IPS-11a (cell line): ENCODE data around the gene LHFPL3.

Experiments used
- H3K4me3 ChIP-seq: one replicate; pipeline ENCODE4 v1.5.1; 2013; ENCODE audit warnings: low read depth, low read length, control low read depth

The LHFPL3 gene

DNA sequence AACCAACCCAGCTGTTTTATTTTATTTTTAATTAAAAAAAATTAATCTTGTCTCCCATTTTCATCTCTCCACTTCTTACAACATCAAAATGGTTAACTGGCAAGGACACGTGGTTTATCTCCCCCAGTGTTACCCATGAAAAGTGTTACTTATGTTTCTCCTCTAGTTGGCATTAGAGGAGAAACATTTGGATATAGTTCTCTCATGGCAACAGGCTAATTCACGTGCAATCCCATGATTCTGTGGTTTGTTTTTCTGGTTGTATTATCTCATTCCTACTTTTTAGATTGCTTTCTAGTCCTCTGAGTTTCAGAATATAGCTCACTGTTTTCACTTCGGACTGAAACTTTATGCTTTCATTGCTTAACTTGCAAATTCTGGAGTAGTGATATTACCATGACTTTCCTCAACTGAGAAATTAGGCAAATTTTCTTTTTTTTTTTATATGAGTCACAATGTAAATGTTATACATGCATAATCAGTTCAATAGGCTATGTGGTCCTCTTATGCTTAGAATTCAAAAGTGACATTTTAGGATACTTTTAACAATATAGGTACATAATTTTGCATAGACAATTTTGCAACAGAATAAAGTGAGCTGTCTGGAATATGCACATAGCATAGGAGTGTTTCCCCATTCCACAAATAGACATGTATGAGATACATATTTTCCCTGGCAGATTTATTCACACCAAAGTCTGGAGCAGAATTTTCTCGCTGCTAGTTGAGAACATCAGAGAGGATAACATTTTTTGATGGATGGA, 43.0 kb downstream of the LHFPL3 start:
- H3K4me3 ChIP-seq: no peak overlapping the region

- no peak overlapping the region for H3K4me3 ChIP-seq
These were observed 43.6 kb downstream of the LHFPL3 start for GRCh38 chr7:104371980-104372357.

GRCh38 chr7:104382616-104383015, 54.2 kb downstream of the LHFPL3 start:
- H3K4me3 ChIP-seq: no peak overlapping the region

GRCh38 chr7:104386943-104387342, 58.5 kb downstream of the LHFPL3 start:
- H3K4me3 ChIP-seq: no peak overlapping the region

GRCh38 chr7:104388222-104388621, 59.8 kb downstream of the LHFPL3 start:
- no peak overlapping the region for H3K4me3 ChIP-seq

DNA sequence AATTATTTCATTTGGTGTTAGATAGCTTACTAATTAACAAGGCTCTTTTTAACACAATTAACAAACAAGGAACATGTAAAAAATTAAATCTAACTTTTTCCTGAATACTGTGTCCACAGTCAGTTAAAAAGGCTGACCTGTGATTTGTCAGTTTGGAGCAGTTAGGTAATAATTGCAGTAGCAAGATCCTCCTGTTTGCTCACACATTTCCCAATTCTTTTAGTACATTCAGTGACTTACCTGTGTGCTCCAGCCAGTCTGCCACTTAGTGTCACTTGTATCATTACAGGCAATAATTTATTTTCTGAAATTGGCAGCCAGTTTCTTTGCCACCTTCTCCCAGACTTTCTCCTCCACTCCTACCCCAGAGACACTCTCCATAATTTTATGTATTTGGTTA, 66.8 kb downstream of the LHFPL3 start:
- H3K4me3 ChIP-seq: no peak overlapping the region

DNA sequence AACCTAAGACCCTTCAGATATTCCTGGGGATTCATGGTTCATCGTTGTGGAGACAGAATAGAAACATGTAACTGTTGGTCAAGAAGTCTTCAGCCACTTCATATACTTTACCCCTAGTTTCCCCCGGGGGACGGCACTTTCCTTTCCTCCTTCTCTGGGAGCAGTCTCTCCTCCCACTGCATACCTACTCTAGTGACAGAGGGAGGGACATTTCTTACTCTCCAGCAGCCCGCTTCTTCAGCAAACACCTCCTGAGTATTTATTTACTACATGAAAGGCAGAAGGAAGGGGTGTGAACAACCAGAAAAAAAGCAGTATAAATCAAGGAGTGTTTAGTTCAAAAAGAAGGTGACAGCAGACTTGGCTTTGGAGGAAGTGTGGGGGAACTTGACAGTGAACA, 69.0 kb downstream of the LHFPL3 start:
- H3K4me3 ChIP-seq: no peak overlapping the region

DNA sequence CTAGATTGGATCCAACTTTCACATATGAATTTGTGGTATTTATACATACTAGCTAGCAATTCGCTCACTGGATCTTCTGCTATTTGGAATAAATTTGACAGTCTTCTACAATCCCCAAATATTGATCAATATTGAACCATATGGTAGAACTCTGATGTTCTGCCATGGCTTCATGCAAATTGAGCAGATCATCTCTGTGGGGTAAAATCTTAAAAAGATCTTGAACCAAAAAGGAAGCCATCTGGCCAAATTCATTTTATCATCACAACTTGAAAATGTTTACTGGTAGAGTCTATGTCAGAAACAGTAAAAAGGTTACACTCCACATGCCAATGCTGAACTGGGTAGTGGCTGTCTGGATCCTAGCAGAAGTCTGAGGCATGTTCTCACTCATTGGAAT, 80.0 kb downstream of the LHFPL3 start:
- H3K4me3 ChIP-seq: no peak overlapping the region

- H3K4me3 ChIP-seq: no peak overlapping the region
These were observed 82.3 kb downstream of the LHFPL3 start for GRCh38 chr7:104410742-104411141.

DNA sequence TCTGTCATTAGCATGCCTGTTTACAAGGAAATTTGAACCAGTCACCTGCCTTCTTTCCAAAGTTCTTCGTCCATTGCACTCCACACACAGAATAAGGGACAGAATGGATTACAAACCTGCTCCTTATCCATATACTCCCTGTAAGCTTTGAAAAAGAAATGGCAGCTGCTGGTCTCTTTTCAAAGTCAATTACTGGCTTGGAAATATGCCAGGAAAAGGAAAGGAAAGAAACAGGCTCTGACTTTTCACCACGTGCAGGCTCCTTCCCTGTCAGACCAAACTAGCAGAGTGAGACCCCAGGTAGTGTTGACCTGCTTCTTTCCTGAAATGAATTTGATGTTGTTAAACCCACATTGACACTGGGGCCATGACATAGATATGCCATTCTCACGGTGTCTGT, 84.5 kb downstream of the LHFPL3 start:
- no peak overlapping the region for H3K4me3 ChIP-seq

GRCh38 chr7:104414216-104414615, 85.8 kb downstream of the LHFPL3 start:
- H3K4me3 ChIP-seq: no peak overlapping the region

DNA sequence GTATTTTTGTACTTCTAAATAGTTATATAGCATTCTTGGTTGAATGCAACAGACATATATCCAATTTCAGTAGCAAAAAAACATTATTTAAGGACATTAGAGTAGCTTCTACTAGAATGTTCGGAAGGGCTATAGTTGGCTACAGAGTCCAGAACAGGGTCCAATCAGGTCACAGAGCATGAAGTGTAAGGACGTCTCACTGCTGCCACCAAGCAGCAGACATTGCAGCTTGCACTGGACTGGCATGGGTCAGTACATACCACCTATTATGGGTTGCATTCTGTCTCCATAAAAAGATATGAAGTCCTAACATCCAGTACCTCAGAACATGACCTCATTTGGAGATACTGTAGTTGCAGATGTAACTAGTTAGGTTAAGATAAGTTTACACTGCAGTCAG, 87.3 kb downstream of the LHFPL3 start:
- H3K4me3 ChIP-seq: no peak overlapping the region

DNA sequence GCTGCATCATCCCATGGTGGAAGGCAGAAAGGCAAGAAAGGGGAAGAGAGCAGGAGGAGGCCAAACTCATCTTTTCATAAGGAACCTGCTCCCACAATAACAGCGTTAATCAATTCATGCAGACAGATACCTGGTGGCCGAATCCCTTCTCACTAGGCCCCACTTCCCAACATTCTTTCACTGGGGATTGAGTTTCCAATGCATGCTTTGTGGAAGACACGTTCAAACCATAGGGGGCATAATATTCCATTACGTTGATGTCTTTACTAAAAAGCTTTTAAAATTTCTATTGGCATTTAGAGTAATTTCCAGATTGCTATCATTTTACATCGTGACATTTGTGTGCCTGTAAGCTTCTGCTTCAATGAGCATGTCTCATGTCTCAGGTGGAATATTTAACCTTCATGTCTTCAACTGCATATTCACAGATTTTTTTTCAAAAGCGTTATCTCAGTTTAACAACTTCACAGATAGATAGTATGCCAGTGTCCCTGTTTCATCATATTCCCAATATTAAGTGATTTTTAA, 88.5 kb downstream of the LHFPL3 start:
- no peak overlapping the region for H3K4me3 ChIP-seq

DNA sequence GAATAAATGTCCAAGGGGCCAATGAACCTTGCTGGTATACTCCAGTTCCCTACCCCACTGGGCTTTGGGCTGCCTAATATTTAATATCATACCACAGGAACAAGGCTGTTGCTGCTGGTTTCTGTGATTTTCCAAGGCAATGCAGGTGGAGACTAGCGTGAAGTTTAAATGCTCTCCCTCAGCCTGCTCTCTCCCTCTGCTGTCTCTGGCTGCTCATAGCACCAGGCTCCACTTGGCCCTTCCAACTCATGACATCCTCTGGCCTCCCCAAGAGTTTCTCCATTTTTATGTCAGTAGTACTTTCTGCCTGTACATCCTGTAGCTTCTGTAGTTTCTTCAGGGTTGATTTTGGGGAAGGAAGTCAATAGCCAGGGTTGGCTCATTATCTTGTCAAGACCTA, 103.5 kb downstream of the LHFPL3 start:
- no peak overlapping the region for H3K4me3 ChIP-seq

- no peak overlapping the region for H3K4me3 ChIP-seq
These were observed 105.7 kb downstream of the LHFPL3 start for GRCh38 chr7:104434129-104434528.

DNA sequence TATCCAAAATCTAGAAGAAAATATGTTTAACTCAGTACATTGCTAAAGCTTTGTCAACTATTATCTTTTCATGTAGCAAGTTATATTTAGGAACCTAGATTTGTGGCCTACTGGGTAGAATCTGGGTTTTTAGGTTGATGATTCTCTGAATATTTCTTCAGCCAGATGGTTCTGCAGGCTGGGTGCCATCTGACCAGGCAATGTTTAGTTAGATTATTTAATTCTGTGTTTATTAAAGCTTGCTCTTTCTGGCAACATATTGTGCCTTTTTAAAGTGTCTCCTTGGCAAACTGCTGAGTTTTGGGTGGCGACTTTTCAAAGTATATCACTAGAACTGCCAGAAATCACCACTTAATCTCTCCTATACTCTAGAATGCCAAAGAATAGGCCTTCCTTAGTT, 114.1 kb downstream of the LHFPL3 start:
- H3K4me3 ChIP-seq: no peak overlapping the region

DNA sequence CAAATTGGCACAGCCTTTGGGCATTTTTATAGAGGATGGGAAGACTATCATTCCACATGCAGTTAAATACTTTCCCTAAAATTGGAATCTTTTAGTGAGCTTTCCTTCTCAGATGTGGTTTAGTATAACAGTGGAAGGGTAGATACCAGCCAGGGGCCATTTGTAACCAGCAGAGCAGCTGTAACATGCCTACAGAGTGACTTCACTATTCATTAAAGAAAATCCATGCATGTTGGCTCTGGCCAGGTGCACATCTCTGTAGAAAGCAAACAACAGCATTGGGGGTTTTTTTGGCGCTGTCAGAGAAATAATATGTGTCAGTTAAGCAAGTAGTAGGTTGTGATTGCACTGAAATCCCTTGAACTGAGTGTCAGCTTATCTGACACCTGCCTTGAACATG, 115.6 kb downstream of the LHFPL3 start:
- H3K4me3 ChIP-seq: no peak overlapping the region

- H3K4me3 ChIP-seq: no peak overlapping the region
These were observed 117.0 kb downstream of the LHFPL3 start for GRCh38 chr7:104445393-104445792.

DNA sequence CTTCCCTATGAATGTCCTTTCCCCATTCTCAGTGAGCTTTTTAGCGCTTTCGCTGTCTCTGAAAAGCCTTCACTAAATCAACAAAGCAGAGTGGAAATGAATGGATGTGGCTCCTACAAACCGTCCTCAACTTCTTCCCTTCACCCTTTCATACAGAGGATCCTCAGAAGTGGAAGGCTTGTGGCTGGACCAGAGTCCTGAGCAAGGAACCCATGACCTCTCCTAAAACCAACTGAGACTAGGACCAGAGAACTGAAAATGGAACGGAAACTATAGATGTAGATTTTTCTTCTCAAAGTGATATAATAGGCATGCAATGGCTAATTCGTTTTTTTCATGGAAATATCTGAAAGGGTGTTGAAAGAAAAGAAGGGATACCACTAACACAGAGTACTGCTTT, 122.5 kb downstream of the LHFPL3 start:
- H3K4me3 ChIP-seq: no peak overlapping the region

- no peak overlapping the region for H3K4me3 ChIP-seq
These were observed 124.8 kb downstream of the LHFPL3 start for GRCh38 chr7:104453190-104453589.

DNA sequence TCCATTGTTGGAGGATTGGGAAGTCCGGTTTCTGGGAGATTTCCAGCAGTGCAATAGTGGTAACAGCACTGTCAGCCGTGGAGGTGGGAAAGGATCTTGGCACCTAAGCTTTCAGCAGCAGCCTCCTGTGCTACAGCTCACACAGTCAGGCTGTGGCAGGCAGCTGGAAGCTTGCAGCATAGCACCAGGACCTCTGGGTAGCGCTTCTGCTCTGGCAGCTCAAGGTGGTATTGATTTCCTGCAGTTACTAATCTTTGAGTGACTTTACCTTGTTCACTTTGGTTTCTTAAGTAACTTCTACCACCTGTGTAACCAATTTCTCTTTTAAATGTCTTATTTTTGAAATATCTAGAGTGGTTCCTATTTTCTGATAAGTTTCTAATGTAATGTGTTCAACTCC, 130.5 kb downstream of the LHFPL3 start:
- no peak overlapping the region for H3K4me3 ChIP-seq

- H3K4me3 ChIP-seq: no peak overlapping the region
These were observed 140.9 kb downstream of the LHFPL3 start for GRCh38 chr7:104469166-104469820.

- no peak overlapping the region for H3K4me3 ChIP-seq
These were observed 152.1 kb downstream of the LHFPL3 start for GRCh38 chr7:104480529-104480928.
